ENCODE data around the gene ZNF638.
"Not testable (repeated sequence)": the region's sequence is repeated elsewhere in the genome, so short reads cannot be mapped to it uniquely, and the experiment has no call there.

Gene ZNF638

GRCh38 chr2:71330155-71330554 is 1.4 kb upstream of the ZNF638 start:
- DNase-seq (ENCODE audit: low read depth, low spot score) = no peak
- ChIA-PET POLR2A (no interaction called here), CTCF (interaction anchor here (0.7 to 3.0 kb wide), 14 partner anchors 8 to 174 kb away, joined by 3 to 44 read pairs (median 5); no protein-coding TSS in a partner anchor)
- H3K4me3 ChIP-seq (ENCODE audit: low read depth, low read length) = no peak overlapping the region
- TF ChIP-seq CTCF (IDR thresholded peaks at IDR 0.05; ENCODE audit: insufficient read depth, low read length, missing control alignments) = no peak

GRCh38 chr2:71330585-71331330 is 824 bp upstream of the ZNF638 start:
- ChIA-PET CTCF (interaction anchor here (0.7 to 3.0 kb wide), 23 partner anchors 9 to 179 kb away, joined by 3 to 44 read pairs (median 6); no protein-coding TSS in a partner anchor), POLR2A (interaction anchor here (1.0 kb wide), 1 partner anchor 54 kb away, joined by 3 read pairs; no protein-coding TSS in a partner anchor)
- TF ChIP-seq CTCF (IDR thresholded peaks at IDR 0.05; ENCODE audit: insufficient read depth, low read length, missing control alignments) = no peak
- DNase-seq (ENCODE audit: low read depth, low spot score) = no peak
- H3K4me3 ChIP-seq (ENCODE audit: low read depth, low read length) = no peak overlapping the region; the same call in 1 of the 2 replicates

- ChIA-PET POLR2A (interaction anchor here (1.0 kb wide), 1 partner anchor 55 kb away, joined by 3 read pairs; no protein-coding TSS in a partner anchor), CTCF (interaction anchor here (0.6 to 3.0 kb wide), 34 partner anchors 9 to 294 kb away, joined by 3 to 44 read pairs (median 5); no protein-coding TSS in a partner anchor)
- not testable (repeated sequence) for DNase-seq (ENCODE audit: low read depth, low spot score)
- peak overlapping the region; percentile 41 for H3K4me3 ChIP-seq (ENCODE audit: low read depth, low read length)
Observed at GRCh38 chr2:71331331-71331580, 326 bp upstream of the ZNF638 start.

- DNase-seq (ENCODE audit: low read depth, low spot score) = no peak
- peak overlapping the region; percentile 99 for H3K4me3 ChIP-seq (ENCODE audit: low read depth, low read length)
- POLR2A ChIA-PET = no interaction called here
- no peak for TF ChIP-seq CTCF (IDR thresholded peaks at IDR 0.05; ENCODE audit: insufficient read depth, low read length, missing control alignments)
- CTCF ChIA-PET = interaction anchor here (0.8 to 3.0 kb wide), 20 partner anchors 10 to 1880 kb away, joined by 3 to 44 read pairs (median 5); no protein-coding TSS in a partner anchor
Observed at GRCh38 chr2:71332435-71332796, 834 bp downstream of the ZNF638 start.

- TF ChIP-seq CTCF (IDR thresholded peaks at IDR 0.05; ENCODE audit: insufficient read depth, low read length, missing control alignments) = no peak
- CTCF ChIA-PET = interaction anchor here (0.9 to 2.0 kb wide), 4 partner anchors 9 to 41 kb away, joined by 3 to 5 read pairs (median 4); no protein-coding TSS in a partner anchor
Observed at GRCh38 chr2:71333619-71334018, 2.0 kb downstream of the ZNF638 start.

GRCh38 chr2:71336384-71336783 is 4.8 kb downstream of the ZNF638 start:
- ChIA-PET POLR2A (interaction anchor here (0.7 kb wide), 1 partner anchor 1227 kb away, joined by 3 read pairs; no protein-coding TSS in a partner anchor), CTCF (interaction anchor here (1.4 kb wide), 1 partner anchor 17 kb away, joined by 3 read pairs; no protein-coding TSS in a partner anchor)
- H3K4me3 ChIP-seq (ENCODE audit: low read depth, low read length) = no peak overlapping the region
- no peak for TF ChIP-seq CTCF (IDR thresholded peaks at IDR 0.05; ENCODE audit: insufficient read depth, low read length, missing control alignments)
- no peak for DNase-seq (ENCODE audit: low read depth, low spot score)

More at GRCh38 chr2:71333619-71334018, 2.0 kb downstream of the ZNF638 start:
- peak overlapping the region; percentile 99 for H3K4me3 ChIP-seq (ENCODE audit: low read depth, low read length)
- no peak for DNase-seq (ENCODE audit: low read depth, low spot score)
- POLR2A ChIA-PET = no interaction called here

All from AG04449 (cell line).